Colonic mucosa (tissue), 4 donors: ENCODE measurements around the gene RRAS2. TPM values are rescaled to one million over a fixed set of nuclear protein-coding genes. Genes with fewer than 3 reads are reported as not detected.

Source experiments
- DNase-seq: peaks from one replicate; pipeline ENCODE4 v3.0.0-alpha.2; 2020
- H3K27ac ChIP-seq: fragments of 200-600 bp; one replicate; pipeline ENCODE4 v1.8.0; 2021
- H3K27me3 ChIP-seq: fragments of 200-600 bp; one replicate; pipeline ENCODE4 v1.8.0; 2021
- H3K36me3 ChIP-seq: fragments of 200-600 bp; one replicate; pipeline ENCODE4 v1.8.0; 2021
- H3K4me1 ChIP-seq: fragments of 200-600 bp; one replicate; pipeline ENCODE4 v1.8.0; 2021; ENCODE audit warnings: mild to moderate bottlenecking
- H3K4me3 ChIP-seq: fragments of 200-600 bp; one replicate; pipeline ENCODE4 v1.8.0; 2021
- H3K9ac ChIP-seq, 2 donors: one replicate each; pipeline ENCODE4 v1.7.0; 2013; ENCODE audit warnings: control low read depth in 2 of 2, low read depth in 2 of 2, low read length in 2 of 2
- H3K9me3 ChIP-seq: fragments of 200-600 bp; one replicate; pipeline ENCODE4 v1.8.0; 2021
- intact Hi-C: fragments of 100-400 bp; cut with DNase I; formaldehyde crosslinking; loops from one replicate; pipeline ENCODE4 v1.14.1; 2022
- total RNA-seq, 2 donors: library from RNA; stranded (reverse); fragmentation: NEBNext Ultra II Directional in 1 of 2; extraction: Animal tissue kit (Norgen Biotek cat#: 25700) in 1 of 2; gene quantifications; one replicate each; pipeline ENCODE4 v1.2.1, GENCODE V29; 2021
- TF ChIP-seq, protein P1 (sequence below): fragments of 200-600 bp; IDR thresholded peaks from one replicate; pipeline ENCODE4 v1.8.0; 2022; ENCODE audit warnings: antibody characterized with exemption, mild to moderate bottlenecking
- donor health status: healthy.
- donor health status: DM: no; HTN: no; CAD: no.
- donor health status: DM: no; HTN: no; CAD: no.

The RRAS2 gene
- total RNA-seq, 2 donors from 2014 or later: 26.9 to 44.0 TPM

GRCh38 chr11:14336507-14337503 is 22.2 kb downstream of the RRAS2 start:
- TF ChIP-seq, protein P1, sequence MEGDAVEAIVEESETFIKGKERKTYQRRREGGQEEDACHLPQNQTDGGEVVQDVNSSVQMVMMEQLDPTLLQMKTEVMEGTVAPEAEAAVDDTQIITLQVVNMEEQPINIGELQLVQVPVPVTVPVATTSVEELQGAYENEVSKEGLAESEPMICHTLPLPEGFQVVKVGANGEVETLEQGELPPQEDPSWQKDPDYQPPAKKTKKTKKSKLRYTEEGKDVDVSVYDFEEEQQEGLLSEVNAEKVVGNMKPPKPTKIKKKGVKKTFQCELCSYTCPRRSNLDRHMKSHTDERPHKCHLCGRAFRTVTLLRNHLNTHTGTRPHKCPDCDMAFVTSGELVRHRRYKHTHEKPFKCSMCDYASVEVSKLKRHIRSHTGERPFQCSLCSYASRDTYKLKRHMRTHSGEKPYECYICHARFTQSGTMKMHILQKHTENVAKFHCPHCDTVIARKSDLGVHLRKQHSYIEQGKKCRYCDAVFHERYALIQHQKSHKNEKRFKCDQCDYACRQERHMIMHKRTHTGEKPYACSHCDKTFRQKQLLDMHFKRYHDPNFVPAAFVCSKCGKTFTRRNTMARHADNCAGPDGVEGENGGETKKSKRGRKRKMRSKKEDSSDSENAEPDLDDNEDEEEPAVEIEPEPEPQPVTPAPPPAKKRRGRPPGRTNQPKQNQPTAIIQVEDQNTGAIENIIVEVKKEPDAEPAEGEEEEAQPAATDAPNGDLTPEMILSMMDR: no peak
- Histone ChIP-seq H3K27ac (no peak overlapping the region), H3K36me3 (no peaks in the 10 kb centered on the region), H3K4me3 (no peak overlapping the region), H3K4me1 (no peaks in the 10 kb centered on the region), H3K9me3 (no peaks in the 10 kb centered on the region), H3K27me3 (no peaks in the 10 kb centered on the region), H3K9ac (no peak overlapping the region)
- DNase-seq: no peak
- intact Hi-C loops: no loop called here

- no peak for DNase-seq
- Histone ChIP-seq H3K4me3 (no peak overlapping the region), H3K27ac (no peak overlapping the region), H3K27me3 (no peaks in the 10 kb centered on the region), H3K9me3 (no peaks in the 10 kb centered on the region), H3K4me1 (no peaks in the 10 kb centered on the region), H3K36me3 (no peaks in the 10 kb centered on the region), H3K9ac (no peak overlapping the region)
- intact Hi-C loops: no loop called here
- TF ChIP-seq, protein P1: no peak
Observed at GRCh38 chr11:14335712-14336111, 23.3 kb downstream of the RRAS2 start.

GRCh38 chr11:14334893-14335292 is 24.1 kb downstream of the RRAS2 start:
- TF ChIP-seq, protein P1: no peak
- H3K27me3 ChIP-seq: no peaks in the 10 kb centered on the region
- H3K4me1 ChIP-seq: no peaks in the 10 kb centered on the region
- no peak overlapping the region for H3K27ac ChIP-seq
- H3K9me3 ChIP-seq: no peaks in the 10 kb centered on the region
- H3K4me3 ChIP-seq: no peak overlapping the region
- H3K36me3 ChIP-seq: no peaks in the 10 kb centered on the region
- DNase-seq: no peak
- no peak overlapping the region for H3K9ac ChIP-seq
- intact Hi-C loops: no loop called here

DNA sequence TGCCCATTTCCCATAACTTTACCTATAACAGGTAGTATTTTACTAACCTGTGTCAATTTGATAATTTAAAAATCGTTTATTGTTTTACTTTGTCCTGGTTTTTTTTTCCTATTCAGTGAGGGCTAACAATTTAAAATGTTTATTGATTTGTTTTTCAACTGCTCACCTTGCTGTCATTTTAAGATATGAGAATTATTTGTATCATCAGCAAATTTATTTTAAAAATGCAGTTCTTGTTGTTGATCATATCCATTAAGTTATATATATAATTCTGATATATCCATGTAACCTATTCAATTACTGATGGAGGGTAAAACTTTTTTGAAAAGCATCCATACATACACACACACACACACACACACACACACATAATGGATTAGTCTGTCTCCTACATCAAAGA is 24.8 kb downstream of the RRAS2 start:
- TF ChIP-seq, protein P1: no peak

GRCh38 chr11:14331476-14332136 is 27.4 kb downstream of the RRAS2 start:
- DNase-seq: no peak
- Histone ChIP-seq H3K9me3 (no peaks in the 10 kb centered on the region), H3K27me3 (no peaks in the 10 kb centered on the region), H3K36me3 (no peaks in the 10 kb centered on the region), H3K9ac (no peak overlapping the region), H3K4me3 (no peak overlapping the region), H3K27ac (no peak overlapping the region), H3K4me1 (no peaks in the 10 kb centered on the region)
- TF ChIP-seq, protein P1: no peak
- intact Hi-C loops: no loop called here

More for the DNA sequence above, 24.8 kb downstream of the RRAS2 start:
- no peaks in the 10 kb centered on the region for H3K9me3 ChIP-seq
- DNase-seq: no peak
- H3K4me1 ChIP-seq: no peaks in the 10 kb centered on the region
- no peak overlapping the region for H3K4me3 ChIP-seq
- no peaks in the 10 kb centered on the region for H3K27me3 ChIP-seq
- H3K27ac ChIP-seq: no peak overlapping the region
- H3K36me3 ChIP-seq: no peaks in the 10 kb centered on the region
- intact Hi-C loops: no loop called here
- no peak overlapping the region for H3K9ac ChIP-seq
